ENCODE data around the gene NSL1.
"Not testable (repeated sequence)": the region's sequence is repeated elsewhere in the genome, so short reads cannot be mapped to it uniquely, and the experiment has no call there.

The NSL1 gene

DNA sequence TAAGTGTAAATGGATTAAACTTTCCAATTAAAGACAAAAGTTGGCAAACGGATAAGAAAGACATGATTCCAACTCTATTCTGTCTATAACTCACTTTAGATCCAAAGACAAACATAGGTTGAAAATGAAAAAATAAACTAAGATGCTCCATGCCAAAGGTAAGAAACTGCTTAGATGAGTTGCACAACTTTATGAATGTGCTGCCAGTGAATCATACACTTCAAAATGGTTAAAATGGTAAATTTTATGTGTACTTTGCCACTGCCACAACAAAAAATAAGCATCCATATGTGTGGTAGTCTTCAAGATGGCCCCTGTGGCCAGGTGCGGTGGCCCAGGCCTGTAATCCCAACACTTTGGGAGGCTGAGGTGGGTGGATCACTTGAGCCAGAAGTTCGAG is 45.0 kb downstream of the NSL1 start:
- no peak for DNase-seq

DNA sequence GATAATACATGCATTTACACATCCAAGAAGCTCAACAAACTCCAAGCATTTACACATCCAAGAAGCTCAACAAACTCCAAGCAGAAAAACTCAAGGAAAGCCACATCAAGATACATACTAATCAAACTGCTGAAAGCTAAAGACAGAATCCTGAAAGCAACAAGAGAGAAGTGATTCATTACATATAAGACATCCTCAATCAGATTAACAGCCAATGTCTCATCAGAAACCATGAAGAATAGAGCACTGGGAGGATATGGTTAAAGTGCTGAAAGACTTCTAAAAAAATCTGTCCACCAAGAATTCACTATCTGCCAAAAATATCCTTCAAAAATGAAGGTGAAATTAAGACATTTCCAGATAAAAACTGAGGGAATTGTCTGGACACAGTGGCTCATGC is 46.3 kb downstream of the NSL1 start:
- DNase-seq = no peak

DNA sequence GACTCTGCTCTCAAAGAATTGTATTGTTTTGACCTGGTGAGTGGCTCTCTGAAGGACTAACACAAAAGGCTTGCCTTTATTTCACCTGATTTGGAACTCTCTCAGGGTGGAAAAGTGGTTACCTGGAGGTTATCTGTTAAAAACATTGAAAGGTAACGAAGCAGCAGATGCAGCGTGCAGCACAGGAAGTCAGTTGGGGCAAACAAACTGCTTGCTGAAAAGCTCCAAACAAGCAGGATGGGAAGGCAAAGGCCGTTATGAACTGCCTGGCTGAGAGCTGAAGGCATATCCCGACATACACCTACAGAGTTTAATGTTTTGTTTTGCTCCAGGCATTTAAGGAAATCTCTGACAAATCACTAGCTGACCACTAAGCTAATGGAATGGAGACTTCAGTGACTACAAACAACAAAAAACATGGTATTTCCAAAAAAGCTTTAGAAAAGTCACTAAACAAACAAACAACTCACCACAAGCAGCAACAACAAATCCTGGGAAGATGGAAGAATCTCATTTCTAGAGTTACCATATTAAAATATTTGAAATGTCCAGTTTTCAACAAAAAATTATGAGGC is 47.6 kb downstream of the NSL1 start:
- peak; percentile 3 for DNase-seq

DNA sequence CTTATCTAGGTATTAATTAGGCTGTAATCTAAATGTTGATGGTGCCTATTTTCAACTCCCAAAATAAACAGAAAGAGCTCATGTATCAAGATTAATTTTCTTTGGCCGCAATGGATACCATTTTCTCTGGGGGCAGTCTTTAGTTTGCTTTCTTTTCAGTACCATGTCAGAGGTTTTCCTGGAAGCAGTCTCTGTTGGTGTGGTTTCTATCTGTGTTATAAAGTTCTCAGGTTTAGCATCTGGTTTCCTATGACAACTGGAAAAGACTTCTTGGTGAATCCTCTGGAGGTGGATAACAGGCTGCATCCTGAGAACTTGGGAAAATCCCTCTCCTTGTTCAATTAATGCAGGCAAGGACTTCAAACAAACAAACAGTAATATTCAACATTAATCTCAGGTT is 53.2 kb downstream of the NSL1 start:
- no peak for DNase-seq

DNA sequence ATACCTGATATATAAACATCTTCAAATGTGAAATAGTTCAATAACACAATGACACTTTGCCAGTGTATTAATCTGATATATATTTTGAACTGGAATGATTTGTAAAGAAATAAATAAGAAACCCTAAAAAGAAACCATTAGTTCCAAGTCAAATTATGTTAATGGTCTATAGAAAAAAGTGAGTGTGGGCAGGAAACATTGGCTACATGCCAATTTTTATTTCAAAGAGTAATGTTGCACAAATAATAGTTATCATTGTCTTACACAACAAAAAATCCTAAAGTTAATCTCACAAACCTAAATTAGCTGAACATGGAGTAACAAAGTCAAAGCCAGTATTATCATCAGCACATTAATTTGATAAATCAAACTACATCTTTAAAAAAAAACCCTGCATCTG is 54.0 kb downstream of the NSL1 start:
- no peak for DNase-seq

DNA sequence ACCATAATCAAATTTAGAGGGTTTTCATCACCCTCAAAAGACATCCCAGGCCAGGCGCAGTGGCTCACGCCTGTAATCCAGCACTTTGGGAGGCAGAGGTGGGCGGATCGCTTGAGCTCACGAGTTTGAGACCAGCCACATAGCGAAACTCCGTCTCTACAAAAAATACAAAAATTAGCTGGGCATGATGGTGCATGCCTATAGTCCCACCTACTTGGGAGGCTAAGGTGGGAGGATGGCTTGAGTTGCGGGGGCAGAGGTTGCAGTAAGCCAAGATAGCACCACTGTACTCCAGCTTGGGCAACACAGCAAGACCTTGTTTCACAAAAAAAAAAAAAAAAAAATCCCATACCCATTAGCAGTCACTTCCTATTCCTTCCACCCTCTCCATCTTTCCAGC is 58.5 kb downstream of the NSL1 start:
- DNase-seq = no peak

DNA sequence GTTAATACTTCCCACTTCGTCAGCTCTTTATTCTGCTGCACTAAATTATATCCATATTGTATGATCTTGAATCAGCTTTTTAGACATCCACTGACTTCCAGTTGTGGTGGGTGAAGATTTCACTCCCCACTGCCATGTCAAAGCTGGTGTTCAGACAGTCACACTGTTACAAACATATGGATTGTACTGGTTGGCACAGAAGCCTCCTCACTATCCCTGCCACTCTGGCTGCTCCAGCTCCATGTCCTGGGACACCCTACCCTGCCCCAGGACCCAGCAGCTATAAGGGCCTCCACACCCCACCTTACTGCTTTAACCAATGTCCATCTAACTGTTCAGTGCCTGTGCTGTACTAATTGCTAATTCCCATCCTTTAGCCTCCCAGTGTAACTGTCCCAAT is 59.9 kb downstream of the NSL1 start:
- DNase-seq = no peak

DNA sequence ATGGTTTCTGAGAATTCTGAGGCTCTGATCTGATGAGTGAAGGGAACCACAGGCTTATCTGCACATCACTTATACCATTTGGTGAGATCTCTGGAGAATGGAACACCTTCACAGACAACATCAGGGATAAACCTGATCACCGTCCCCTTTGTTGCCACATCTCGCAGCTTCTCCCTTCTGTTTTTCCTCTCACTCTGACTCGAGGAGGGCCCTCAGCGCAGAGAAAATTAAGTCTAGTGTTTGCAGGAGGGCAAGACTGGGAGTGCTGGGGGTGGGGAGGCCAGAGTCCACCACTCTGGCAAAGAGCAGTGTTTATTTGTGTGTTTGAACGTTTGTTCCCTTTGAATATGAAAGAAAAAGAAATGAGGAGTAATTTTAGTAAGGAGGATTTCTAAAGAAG is 63.0 kb downstream of the NSL1 start:
- no peak for DNase-seq

DNA sequence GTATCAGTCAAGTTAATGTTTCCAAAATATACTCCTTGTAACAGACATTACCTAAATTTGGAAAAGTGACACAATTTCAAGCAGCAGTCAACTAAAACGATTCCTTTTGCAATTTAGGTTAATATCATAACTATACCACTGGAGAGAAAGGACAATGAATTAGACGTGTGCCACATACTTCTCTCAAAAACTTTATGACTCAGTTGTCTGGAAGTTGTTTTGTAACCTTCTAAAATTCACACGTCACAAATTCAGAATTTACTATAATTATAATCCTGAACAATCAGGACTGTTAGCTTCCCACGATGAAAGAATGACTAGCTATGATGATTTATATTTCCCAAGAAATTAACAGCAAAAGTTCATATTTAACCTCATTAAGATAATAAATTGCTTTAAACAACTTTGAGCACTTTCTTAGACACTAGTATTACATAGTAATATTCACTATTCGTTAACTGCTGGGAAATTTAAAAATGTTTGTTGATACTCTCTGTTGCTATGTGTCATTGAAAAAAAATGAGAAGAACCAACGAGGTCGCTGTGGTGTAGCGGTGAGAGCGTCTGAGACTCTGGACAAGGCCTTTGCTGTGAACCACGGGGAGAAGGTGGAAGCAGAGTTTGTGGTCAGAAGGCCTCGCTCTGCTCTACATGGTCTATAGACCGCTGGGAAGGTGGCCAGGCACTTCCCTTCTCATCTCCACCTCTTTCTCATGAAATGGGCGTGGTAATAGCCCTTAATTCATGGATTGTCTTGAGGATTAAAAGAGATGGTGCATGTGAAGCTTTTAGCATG is 64.0 kb downstream of the NSL1 start:
- peak; percentile 77 for DNase-seq

DNA sequence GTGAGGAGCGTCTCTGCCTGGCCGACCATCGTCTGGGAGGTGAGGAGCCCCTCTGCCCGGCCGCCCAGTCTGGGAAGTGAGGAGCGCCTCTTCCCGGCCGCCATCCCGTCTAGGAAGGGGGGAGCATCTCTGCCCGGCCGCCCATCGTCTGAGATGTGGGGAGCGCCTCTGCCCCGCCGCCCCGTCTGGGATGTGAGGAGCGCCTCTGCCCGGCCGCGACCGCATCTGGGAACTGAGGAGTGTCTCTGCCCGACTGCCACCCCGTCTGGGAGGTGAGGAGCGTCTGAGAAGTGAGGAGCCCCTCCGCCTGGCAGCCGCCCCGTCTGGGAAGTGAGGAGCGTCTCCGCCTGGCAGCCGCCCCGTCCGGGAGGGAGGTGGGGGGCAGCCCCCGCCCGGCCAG is 66.9 kb downstream of the NSL1 start:
- DNase-seq = not testable (repeated sequence)

DNA sequence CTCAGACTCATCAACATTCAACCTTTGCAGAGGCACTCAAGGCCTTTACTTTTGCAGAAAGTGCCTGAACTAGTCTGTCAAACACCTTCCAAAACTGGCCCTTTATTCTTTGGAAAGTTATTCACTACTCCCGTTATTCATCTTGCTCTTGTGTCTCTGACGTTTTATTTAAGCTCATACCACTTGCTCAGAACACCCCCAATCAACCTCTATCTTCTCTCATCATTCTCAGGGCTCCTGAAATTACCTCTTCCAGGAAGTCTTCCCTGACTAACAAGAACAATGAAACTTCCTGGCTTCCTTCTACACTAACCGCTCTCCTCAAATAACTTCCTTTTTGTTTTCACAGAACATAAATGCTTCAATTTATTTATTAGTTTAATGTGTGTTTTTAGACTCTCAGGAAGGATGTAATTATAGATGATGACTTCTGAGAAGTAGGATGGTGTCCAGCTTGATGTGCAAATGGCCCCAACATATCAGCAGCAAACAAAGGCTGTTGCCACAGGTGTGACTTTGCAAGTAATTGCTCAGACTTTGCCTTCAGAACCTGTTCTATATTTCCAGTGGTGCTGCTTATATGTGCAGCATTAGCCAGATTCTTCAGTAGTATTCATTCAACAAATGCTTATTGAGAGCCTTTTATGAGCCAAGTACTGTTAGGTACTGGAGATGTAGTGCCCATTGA is 69.2 kb downstream of the NSL1 start:
- DNase-seq = no peak

DNA sequence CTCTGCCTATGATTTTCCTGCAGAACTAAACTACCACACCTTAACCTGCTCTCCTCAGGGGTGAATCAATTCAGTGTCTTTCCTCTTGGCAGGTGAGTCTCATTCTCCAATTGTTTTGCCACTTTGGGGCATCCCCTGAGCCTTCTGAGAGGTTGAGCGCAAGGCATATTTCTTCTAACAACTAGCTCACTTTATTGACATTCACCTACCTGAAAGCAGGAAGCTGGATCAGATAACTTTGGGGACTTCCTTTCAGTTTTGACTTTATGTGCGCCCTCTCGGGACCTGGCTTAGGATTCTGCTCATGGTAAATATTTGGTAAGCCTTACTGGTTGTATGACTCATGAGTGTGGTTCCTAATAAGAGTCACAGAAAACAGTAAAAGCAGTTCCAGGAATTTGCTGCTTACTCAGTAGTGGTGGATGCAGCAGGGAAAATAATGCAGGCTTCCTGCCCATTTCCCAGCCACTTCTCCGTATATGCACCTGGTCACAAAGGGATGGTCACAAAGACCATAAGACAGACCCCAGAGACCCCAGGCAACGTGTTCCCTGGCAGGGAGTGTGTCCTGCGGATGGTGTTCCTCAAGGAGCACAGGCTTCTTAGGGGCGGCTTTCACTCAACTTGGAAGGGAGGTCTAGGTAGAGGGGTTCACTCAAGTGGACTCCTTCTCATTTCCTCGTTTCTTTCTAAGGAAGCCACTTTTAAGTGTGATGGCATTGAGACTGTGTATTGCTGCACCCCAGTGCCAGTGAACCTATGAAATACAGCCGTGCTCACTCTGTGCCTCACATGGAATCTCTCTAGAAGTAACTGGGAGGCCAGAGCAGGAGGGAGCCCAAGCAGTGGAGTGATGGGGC is 70.0 kb downstream of the NSL1 start:
- DNase-seq = peak; percentile 84

DNA sequence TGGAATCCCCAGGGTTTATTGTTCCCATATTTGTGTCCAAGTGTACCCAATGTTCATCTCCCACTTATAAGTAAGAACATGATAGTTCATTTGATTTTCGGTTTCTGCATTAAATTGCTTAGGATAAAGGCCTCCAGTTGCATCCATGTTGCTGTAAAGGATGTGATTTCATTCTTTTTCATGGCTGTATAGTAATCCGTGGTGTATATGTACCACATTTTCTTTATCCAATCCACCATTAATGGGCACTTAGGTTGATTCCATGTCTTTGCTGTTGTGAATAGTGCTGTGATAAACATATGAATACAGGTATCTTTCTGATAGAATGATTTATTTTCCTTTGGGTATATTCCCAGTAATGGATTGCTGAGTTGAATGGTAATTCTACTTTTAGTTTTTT is 71.9 kb downstream of the NSL1 start:
- DNase-seq = no peak

DNA sequence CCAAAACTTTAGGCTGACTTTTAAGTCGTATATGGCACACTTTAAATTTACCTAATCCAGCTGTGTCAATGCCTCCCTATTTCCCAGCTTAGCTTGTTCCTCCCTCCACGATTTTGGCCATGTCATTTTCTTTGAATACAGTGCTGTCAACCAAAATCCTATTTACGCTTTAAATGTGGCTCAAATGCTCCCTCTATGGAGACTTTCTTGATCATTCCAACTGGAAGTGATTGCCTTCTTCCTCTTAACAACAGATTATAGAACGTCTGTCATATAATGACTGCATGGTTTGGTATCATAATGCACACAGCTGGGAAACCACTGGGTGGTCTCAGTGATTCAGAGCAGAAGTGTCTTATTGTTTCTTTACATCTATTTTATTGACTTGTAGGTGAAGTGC is 73.1 kb downstream of the NSL1 start:
- peak; percentile 14 for DNase-seq

DNA sequence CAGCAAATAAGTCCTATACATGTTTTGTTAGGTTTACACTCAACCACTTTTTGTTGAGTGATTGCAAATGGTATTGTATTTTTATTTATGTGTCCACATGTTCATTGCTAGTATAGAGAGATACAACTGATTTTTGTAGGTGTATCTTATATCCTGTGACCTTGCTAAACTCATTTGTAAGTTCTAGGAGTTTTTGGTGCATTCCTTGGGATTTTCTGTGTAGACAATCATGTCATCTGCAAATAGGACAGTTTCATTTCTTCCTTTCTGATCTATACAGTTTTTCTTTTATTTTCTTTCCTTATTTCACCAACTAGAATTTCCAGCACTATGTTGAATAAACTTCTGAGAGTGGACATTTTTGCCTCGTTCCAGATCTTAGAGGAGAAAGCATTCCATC is 75.4 kb downstream of the NSL1 start:
- DNase-seq = no peak

DNA sequence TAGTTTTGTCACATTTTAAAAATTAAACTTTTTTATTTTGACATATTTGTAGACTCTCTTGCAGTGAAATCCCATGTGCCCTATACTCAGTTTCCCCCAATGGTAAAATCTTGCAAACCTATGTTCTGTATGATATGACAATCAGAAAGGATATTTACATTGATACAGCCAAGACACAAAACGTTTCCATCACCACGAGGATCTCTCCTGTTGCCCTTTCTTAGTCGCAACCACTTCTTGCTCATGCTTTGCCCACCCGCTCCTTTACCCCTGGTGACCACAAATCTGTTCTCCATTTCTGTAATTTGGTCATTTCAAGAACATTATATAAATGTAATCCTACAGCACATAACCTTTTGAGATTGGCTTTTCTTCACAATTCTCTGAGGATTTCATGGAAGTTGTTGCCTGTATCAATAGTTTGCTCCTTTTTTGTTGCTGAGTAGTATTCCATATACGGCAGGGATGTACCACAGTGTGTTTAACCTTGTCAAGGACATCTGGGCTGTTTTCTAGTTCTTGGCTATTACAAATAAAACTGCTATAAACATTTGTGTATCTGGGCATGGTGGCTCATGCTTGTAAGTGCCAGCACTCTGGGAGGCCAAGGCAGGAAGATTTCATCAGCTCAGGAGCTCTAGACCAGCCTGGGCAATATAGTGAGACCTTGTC is 78.0 kb downstream of the NSL1 start:
- no peak for DNase-seq

DNA sequence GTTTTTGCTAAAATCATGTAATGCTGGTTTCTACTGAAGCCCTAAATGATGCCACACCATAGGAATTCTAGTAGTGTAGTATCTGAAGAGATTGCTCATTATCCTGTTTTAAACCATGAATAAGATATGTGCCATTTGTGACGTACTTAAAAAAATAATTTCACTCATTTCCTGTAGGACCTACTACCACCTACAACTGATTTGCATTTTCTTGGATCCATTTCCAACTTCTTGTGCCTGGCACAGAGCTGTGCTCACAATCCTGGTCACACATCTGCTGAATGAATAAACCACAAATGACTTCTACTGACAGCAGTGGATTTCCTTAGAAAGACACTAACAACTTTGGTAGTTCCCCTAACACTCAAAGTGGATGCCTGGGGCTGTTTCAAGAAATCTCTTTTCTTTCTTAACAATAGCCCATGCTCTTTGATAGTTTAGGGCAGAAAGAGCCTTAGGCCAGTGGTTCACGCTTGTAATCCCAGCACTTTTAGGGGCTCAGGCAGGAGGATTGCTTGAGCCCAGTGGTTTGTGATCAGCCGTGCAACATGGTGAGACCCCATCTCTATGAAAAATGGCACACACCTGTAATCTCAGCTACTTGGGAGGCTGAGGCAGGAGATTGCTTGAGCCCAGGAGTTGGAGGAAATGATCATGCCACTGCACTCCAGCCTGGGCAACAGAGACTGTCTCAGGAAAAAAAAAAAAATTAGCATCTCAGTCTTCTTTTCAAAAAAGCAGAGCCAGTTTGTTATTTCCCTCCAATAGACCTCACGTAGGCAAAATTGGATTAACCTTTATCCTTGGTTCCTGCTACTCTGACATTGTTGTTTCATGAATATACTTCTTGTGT is 78.9 kb downstream of the NSL1 start:
- DNase-seq = peak; percentile 92

DNA sequence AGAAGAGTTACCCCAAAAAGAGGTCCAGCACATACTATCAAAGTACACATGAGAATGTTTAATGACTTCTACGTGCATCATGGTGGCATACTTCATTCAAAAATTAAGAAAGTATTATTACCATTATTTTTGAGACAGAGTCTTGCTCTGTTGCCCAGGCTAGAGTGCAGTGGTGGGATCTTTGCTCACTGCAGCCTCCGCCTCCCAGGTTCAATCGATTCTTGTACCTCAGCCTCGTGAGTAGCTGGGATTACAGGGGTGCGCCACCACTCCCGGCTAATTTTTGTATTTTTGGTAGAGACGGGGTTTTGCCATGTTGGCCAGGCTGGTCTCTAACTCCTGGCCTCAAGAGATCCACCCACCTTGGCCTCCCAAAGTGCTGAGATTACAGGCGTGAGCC is 79.6 kb downstream of the NSL1 start:
- not testable (repeated sequence) for DNase-seq

DNA sequence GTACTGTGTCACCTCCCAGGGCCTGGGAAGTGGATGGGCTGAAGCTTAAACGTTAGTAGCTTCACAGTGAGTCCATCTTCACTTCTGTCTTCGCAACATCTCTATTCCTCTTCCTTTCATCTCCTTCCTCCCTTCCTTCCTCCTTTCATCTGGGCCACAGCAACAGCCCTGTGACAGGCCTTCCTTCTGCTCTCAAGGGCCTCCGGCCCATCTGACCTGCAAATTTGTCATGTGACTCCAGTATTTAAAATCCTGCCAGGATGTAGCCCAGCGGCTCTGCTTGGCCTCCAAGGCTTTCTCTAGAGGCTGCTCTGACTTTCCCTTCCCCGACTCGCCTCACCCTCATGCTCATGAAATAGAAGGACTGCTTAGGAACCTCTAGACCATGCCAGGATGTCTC is 81.0 kb downstream of the NSL1 start:
- DNase-seq = no peak

DNA sequence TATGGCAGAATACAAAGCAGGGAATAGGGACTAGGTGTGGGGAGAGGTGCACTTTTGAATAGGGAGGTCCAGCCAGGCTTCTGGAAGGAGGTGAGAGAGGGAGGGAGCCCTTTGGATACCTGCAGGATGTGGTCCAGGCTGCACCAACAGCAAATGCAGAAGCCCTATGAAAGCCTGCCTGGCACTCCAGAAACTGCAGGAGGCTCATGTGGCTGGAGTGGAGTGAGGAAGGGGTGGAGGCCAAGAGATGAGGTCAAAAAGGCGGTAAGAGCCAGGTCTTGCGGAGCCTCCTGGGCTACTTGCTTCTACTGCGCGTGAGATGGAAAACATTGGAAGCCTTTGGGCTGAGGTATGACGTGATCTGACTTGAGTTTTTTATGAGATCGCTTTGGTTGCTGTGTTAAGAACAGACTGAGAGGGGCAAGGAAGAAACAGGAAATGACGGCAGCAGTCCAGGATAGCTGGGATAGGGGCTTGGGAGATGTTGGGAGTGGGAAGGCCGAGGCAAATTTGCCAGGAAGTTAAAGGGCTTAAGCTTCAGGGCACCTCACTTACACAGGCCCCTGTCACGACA is 87.5 kb downstream of the NSL1 start:
- DNase-seq = no peak

DNA sequence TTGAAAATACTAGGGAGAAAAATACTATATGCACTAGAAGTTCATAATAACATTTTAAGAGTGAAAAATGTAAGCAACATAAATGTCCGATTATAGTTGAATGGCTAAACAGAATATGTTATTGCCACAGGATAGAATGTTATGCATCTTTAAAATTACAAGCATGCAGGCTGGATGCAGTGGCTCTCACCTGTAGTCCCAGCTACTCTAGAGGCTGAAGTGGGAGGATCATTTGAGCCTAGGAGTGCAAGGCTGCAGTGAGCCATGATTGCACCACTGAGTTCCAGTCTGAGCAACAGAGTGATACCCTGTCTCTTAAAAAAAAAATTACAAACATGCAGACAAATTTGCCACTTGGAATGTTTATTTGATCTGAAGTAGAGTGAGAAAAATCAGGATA is 88.9 kb downstream of the NSL1 start:
- no peak for DNase-seq

All from EL (cell line).